Fibroblast of pulmonary artery (primary cell): Measurements from ENCODE around the gene DNAH10.

Experiments used
- DNase-seq: peaks from one replicate; pipeline ENCODE4 v3.0.0-alpha.2; 2010; ENCODE audit warnings: low read depth
- H3K4me3 ChIP-seq: replicated peaks from 2 replicates; pipeline ENCODE4 v1.5.1; 2011; ENCODE audit warnings: low read depth, mild to moderate bottlenecking, control low read depth, low read length, moderate library complexity
- TF ChIP-seq, protein P1 (sequence below): IDR thresholded peaks from 2 replicates; pipeline ENCODE4 v1.5.1; 2011; ENCODE audit warnings: mild to moderate bottlenecking, control low read depth, low read length, inconsistent platforms; ENCODE audit errors: missing control alignments

Gene DNAH10

DNA sequence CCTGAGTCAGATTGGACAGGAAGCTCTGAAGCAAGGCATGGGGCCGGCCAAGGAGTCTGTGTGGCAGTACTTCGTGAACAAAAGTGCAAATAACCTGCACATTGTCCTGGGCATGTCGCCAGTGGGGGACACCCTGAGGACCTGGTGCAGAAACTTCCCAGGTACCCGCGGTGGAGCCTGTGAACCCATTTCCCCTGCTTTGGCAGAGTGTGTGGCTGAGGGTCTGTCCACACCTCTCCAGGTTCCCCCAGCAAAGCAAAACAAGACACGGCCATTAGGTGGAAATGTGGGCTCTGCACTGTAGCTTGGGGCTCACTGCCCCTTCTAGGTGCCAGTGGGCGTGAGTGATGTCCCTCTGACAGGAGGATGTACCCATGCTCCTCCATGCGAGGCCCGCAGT, 131.2 kb downstream of the DNAH10 start:
- H3K4me3 ChIP-seq: no peak overlapping the region
- TF ChIP-seq, protein P1, sequence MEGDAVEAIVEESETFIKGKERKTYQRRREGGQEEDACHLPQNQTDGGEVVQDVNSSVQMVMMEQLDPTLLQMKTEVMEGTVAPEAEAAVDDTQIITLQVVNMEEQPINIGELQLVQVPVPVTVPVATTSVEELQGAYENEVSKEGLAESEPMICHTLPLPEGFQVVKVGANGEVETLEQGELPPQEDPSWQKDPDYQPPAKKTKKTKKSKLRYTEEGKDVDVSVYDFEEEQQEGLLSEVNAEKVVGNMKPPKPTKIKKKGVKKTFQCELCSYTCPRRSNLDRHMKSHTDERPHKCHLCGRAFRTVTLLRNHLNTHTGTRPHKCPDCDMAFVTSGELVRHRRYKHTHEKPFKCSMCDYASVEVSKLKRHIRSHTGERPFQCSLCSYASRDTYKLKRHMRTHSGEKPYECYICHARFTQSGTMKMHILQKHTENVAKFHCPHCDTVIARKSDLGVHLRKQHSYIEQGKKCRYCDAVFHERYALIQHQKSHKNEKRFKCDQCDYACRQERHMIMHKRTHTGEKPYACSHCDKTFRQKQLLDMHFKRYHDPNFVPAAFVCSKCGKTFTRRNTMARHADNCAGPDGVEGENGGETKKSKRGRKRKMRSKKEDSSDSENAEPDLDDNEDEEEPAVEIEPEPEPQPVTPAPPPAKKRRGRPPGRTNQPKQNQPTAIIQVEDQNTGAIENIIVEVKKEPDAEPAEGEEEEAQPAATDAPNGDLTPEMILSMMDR: no peak
- DNase-seq: no peak

DNA sequence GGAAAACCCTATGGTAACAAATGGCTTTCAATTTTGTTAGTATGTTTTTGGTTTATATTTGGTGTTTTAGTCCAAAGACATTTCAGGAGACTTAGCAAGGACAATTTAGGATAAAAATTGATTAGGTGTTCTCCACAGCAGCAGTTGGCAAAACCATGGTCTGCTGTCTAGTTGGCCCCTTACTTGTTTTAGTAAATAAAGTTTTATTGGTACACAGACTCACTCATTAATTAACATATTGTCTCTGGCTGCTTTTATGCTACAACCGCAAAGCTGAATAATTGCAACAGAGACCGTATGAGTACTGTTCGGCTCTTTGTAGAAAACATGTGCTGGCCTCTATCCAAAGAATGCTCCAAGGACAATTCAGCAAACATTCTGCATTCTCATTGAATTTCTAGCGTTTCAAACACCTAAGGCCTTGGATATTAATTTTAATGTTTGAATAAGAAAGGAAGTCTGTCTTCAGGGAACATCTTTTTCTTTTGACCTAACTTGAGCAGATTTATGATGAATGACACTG, 132.8 kb downstream of the DNAH10 start:
- TF ChIP-seq, protein P1: no peak
- H3K4me3 ChIP-seq: no peak overlapping the region
- peak; percentile 11 for DNase-seq

DNA sequence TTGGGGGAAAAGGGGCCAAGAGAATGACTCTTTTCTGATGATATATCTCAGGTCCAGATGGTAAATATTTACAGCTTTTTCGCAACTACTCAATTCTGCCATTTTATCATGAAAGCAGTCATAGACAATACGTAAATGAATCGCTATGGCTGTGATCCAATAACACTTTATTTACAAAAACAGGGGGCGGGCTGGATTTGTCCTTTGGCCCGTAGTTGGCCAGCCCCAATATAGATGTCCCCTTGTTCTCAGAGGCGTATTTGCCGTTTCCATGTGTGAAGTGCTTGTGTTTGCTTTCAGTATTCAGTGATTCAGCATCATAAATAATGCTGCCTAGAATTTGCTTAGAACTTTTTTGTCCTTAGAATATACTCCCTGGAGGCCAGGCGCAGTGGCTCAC, 133.3 kb downstream of the DNAH10 start:
- no peak for DNase-seq
- H3K4me3 ChIP-seq: no peak overlapping the region
- TF ChIP-seq, protein P1: no peak

DNA sequence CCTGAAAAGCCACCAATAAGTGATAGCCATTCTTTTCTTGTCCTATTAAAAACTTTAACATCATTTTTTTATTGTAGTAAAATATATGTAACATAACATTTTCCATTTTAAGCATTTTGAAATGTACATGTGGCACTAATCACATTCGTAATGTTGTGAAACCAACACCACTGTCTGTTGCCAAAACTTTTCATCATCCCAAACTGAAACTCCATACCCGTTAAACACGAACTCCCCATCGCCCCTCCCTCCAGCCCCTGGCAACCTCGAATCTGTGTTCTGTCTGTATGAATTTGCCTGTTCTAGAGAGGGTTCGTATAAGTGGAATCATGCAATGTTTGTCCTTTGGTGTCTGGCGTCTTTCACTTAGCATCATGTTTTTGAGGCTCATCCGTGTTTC, 134.7 kb downstream of the DNAH10 start:
- no peak overlapping the region for H3K4me3 ChIP-seq
- TF ChIP-seq, protein P1: no peak
- DNase-seq: peak; percentile 45

DNA sequence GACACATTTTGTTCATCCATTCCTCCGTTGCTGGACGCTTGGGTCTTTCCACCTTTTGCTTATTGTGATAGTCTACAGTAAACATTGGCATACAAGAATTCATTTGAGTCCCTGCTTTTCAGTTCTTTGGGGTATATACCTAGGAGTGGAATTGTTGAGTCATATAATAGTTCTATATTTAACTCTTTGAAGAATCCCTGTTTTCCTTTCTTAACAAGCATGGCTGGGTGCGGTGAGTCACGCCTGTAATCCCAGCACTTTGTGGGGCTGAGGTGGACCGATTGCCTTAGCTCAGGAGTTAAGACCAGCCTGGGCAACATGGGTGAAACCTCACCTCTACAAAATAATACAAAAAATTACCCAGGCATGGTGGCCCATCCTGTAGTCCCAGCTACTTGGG, 135.1 kb downstream of the DNAH10 start:
- TF ChIP-seq, protein P1: no peak
- no peak overlapping the region for H3K4me3 ChIP-seq
- peak; percentile 17 for DNase-seq

DNA sequence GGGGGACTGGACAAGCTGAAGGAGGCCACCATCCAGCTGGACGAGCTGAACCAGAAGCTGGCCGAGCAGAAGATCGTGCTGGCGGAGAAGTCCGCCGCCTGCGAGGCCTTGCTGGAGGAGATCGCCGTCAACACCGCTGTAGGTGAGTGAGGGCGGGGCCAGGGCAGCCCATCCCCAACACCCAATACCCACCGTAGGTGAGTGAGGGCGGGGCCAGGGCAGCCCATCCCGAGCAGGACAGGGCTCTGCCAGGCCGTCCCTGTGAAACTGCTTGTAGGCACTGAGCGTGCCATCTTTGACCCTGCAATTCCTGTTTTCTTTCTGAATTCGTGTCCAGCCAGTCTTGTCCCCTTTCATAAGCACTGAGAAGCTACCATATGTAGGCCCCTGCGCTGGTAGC, 136.6 kb downstream of the DNAH10 start:
- TF ChIP-seq, protein P1: no peak
- H3K4me3 ChIP-seq: no peak overlapping the region
- DNase-seq: no peak

DNA sequence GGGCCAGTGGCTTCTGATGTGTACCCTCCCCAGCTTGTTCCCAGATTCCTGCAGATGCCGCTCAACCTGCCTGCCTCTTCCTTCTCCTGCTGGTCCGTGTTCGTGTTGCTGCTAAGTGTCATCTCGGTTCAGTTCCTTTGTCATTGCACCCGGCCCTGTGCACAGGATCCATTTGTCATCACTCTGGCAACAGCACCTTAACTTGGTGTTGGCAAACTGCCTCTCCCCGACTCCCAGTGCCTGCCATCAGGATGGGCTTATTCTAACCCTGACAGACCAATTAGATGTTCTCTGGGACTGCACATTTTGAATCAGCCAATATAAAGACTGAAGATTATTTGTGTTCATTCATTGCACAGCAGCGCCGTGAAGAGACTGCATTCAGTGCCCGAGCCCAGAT, 137.3 kb downstream of the DNAH10 start:
- no peak for DNase-seq
- no peak overlapping the region for H3K4me3 ChIP-seq
- TF ChIP-seq, protein P1: no peak
